Measurements from ENCODE around the gene BLOC1S6. TPM values are rescaled to one million over a fixed set of nuclear protein-coding genes. Genes with fewer than 3 reads are reported as not detected.
A peak's percentile ranks its signal among the peaks of the same experiment; 100 is the strongest.

The BLOC1S6 gene
- total RNA-seq, 1 donor from 2014 or later, result 54.4 TPM

- Mint-ChIP-seq H3K27ac (ENCODE audit: unreplicated experiment) (no peak overlapping the region), H3K9me3 (no peaks in the 10 kb centered on the region), H3K27me3 (ENCODE audit: low read depth) (no peaks in the 10 kb centered on the region), H3K36me3 (ENCODE audit: low read depth) (peaks cover 7% of the 10 kb centered on the region), H3K4me1 (peaks cover 30% of the 10 kb centered on the region), H3K4me3 (peak overlapping the region; percentile 100)
- no peak for DNase-seq (ENCODE audit: low read depth, low spot score)
- TF ChIP-seq, protein P1, sequence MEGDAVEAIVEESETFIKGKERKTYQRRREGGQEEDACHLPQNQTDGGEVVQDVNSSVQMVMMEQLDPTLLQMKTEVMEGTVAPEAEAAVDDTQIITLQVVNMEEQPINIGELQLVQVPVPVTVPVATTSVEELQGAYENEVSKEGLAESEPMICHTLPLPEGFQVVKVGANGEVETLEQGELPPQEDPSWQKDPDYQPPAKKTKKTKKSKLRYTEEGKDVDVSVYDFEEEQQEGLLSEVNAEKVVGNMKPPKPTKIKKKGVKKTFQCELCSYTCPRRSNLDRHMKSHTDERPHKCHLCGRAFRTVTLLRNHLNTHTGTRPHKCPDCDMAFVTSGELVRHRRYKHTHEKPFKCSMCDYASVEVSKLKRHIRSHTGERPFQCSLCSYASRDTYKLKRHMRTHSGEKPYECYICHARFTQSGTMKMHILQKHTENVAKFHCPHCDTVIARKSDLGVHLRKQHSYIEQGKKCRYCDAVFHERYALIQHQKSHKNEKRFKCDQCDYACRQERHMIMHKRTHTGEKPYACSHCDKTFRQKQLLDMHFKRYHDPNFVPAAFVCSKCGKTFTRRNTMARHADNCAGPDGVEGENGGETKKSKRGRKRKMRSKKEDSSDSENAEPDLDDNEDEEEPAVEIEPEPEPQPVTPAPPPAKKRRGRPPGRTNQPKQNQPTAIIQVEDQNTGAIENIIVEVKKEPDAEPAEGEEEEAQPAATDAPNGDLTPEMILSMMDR (conservative IDR thresholded peaks at IDR 0.05), result no peak
Measured at GRCh38 chr15:45589256-45589655, 2.1 kb downstream of the BLOC1S6 start.

- Mint-ChIP-seq H3K36me3 (ENCODE audit: low read depth) (peaks cover 33% of the 10 kb centered on the region), H3K4me3 (no peak overlapping the region), H3K9me3 (peaks cover 4% of the 10 kb centered on the region), H3K27ac (ENCODE audit: unreplicated experiment) (no peak overlapping the region), H3K4me1 (peaks cover 3% of the 10 kb centered on the region), H3K27me3 (ENCODE audit: low read depth) (no peaks in the 10 kb centered on the region)
- no peak for DNase-seq (ENCODE audit: low read depth, low spot score)
- TF ChIP-seq, protein P1 (conservative IDR thresholded peaks at IDR 0.05), result no peak
Measured at GRCh38 chr15:45594319-45594718, 7.1 kb downstream of the BLOC1S6 start.

- Mint-ChIP-seq H3K4me1 (no peaks in the 10 kb centered on the region), H3K4me3 (no peak overlapping the region), H3K9me3 (peaks cover 4% of the 10 kb centered on the region), H3K27me3 (ENCODE audit: low read depth) (no peaks in the 10 kb centered on the region), H3K27ac (ENCODE audit: unreplicated experiment) (no peak overlapping the region), H3K36me3 (ENCODE audit: low read depth) (peaks cover 33% of the 10 kb centered on the region)
- no peak for DNase-seq (ENCODE audit: low read depth, low spot score)
- TF ChIP-seq, protein P1 (conservative IDR thresholded peaks at IDR 0.05), result no peak
Measured at GRCh38 chr15:45594835-45595530, 7.8 kb downstream of the BLOC1S6 start.

- Mint-ChIP-seq H3K27ac (ENCODE audit: unreplicated experiment) (no peak overlapping the region), H3K9me3 (no peaks in the 10 kb centered on the region), H3K36me3 (ENCODE audit: low read depth) (peaks cover 13% of the 10 kb centered on the region), H3K4me3 (no peak overlapping the region), H3K4me1 (no peaks in the 10 kb centered on the region), H3K27me3 (ENCODE audit: low read depth) (no peaks in the 10 kb centered on the region)
- DNase-seq (ENCODE audit: low read depth, low spot score), result no peak
- TF ChIP-seq, protein P1 (conservative IDR thresholded peaks at IDR 0.05), result no peak
Measured at GRCh38 chr15:45603881-45604280, 16.7 kb downstream of the BLOC1S6 start.

DNA sequence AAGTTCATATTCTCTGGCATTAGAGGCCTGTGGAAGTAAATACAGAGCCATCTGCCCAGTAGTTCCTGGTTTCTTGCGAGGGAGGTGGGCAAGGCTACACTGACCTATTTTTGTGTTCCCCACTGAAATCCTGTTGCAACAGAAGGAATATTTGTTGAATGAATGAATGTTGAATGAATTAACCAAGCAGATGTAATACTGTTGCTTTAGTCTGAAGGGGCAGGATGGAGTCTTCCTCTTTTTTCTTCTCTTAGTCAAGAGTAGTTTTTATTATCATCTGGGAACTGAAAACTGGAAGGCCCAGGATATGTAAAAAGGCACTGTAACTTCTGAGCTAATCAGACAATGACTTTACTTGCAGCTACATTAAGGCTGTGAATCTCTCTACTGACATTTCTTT lies 17.1 kb downstream of the BLOC1S6 start:
- no peaks in the 10 kb centered on the region for H3K9me3 Mint-ChIP-seq
- no peaks in the 10 kb centered on the region for H3K27me3 Mint-ChIP-seq (ENCODE audit: low read depth)
- no peak for DNase-seq (ENCODE audit: low read depth, low spot score)
- TF ChIP-seq, protein P1 (conservative IDR thresholded peaks at IDR 0.05), result no peak
- no peak overlapping the region for H3K27ac Mint-ChIP-seq (ENCODE audit: unreplicated experiment)
- peaks cover 13% of the 10 kb centered on the region for H3K36me3 Mint-ChIP-seq (ENCODE audit: low read depth)
- no peak overlapping the region for H3K4me3 Mint-ChIP-seq
- no peaks in the 10 kb centered on the region for H3K4me1 Mint-ChIP-seq

Measured in neural crest cell (in vitro differentiated cells).